ENCODE results near the gene HS3ST2. TPM values are rescaled to one million over a fixed set of nuclear protein-coding genes. Genes with fewer than 3 reads are reported as not detected.

The HS3ST2 gene
- total and polyA plus RNA-seq, 2 experiments from 2014 or later = 0.17 TPM; not detected in 1

DNA sequence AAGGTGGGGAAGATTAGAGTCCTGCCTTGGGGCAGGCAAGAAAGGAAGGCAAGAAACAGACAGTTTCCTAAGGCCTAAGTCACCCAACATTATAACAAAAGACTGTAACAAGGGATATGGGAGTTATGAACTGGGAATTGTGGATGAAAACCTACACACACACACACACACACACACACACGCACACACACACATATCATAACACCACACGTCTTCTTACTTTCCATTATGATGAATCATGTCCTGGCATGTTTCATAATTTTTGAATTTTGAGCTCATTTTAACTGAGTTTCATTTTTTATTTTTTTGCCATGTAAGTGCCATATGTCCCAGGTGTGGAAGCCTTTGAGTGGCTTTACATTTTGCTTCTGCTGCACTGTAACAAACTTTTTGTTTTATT is 29.9 kb downstream of the HS3ST2 start:
- Histone ChIP-seq H3K4me2 (no peak overlapping the region), H3K4me1 (ENCODE audit: insufficient read depth) (no peaks in the 10 kb centered on the region), H3K9me3 (ENCODE audit: low read depth) (no peaks in the 10 kb centered on the region), H3K27ac (no peak overlapping the region), H3K27me3 (peaks cover 3% of the 10 kb centered on the region), H3K79me2 (no peaks in the 10 kb centered on the region), H3K4me3 (no peak overlapping the region), H4K20me1 (ENCODE audit: insufficient read depth, poor library complexity, severe bottlenecking) (no peaks in the 10 kb centered on the region), H3K9me2 (replicated peaks; ENCODE audit: insufficient read depth) (no peaks in the 10 kb centered on the region), H3K36me3 (replicated peaks; ENCODE audit: insufficient read depth, low read depth) (no peaks in the 10 kb centered on the region), H2AFZ (no peak overlapping the region)
- 70% methylated on average over 2 of the region's 2 CpGs for WGBS (ENCODE audit: low lambda C conversion rate, missing lambda C conversion rate)
- no peak for DNase-seq (ENCODE audit: low spot score)
- TF ChIP-seq EZH2phosphoT487 (IDR thresholded peaks at IDR 0.05; ENCODE audit: low read depth, severe bottlenecking, unreplicated experiment) = no peak
- TF ChIP-seq, protein P1, sequence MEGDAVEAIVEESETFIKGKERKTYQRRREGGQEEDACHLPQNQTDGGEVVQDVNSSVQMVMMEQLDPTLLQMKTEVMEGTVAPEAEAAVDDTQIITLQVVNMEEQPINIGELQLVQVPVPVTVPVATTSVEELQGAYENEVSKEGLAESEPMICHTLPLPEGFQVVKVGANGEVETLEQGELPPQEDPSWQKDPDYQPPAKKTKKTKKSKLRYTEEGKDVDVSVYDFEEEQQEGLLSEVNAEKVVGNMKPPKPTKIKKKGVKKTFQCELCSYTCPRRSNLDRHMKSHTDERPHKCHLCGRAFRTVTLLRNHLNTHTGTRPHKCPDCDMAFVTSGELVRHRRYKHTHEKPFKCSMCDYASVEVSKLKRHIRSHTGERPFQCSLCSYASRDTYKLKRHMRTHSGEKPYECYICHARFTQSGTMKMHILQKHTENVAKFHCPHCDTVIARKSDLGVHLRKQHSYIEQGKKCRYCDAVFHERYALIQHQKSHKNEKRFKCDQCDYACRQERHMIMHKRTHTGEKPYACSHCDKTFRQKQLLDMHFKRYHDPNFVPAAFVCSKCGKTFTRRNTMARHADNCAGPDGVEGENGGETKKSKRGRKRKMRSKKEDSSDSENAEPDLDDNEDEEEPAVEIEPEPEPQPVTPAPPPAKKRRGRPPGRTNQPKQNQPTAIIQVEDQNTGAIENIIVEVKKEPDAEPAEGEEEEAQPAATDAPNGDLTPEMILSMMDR (IDR thresholded peaks at IDR 0.05; ENCODE audit: poor library complexity) = no peak
- TF ChIP-seq EZH2 (IDR thresholded peaks at IDR 0.05; ENCODE audit: borderline replicate concordance) = no peak

DNA sequence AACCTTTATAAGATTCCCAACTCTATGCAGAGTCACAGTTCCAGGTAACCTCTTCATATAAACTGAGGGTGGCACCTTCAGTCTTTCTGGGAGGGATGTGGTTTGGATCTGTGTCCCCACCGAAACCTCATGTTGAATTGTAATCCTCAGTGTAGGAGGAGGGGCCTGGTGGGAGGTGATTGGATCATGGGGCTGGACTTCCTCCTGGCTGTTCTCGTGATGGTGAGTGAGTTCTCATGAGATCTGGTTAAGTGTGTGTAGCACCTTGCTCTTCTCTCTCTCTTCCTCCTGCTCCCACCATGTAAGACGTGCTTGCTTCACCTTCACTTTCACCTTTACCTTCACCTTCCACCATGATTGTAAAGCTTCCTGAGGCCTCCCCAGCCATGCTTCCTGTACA is 30.5 kb downstream of the HS3ST2 start:
- H3K27me3 ChIP-seq = peaks cover 7% of the 10 kb centered on the region
- no peaks in the 10 kb centered on the region for H3K9me3 ChIP-seq (ENCODE audit: low read depth)
- no peak overlapping the region for H3K4me2 ChIP-seq
- no peaks in the 10 kb centered on the region for H3K9me2 ChIP-seq (replicated peaks; ENCODE audit: insufficient read depth)
- no peaks in the 10 kb centered on the region for H3K79me2 ChIP-seq
- no peak overlapping the region for H3K27ac ChIP-seq
- H3K36me3 ChIP-seq (replicated peaks; ENCODE audit: insufficient read depth, low read depth) = no peaks in the 10 kb centered on the region
- 72% methylated on average over 3 of the region's 3 CpGs for WGBS (ENCODE audit: low lambda C conversion rate, missing lambda C conversion rate)
- H3K4me1 ChIP-seq (ENCODE audit: insufficient read depth) = no peaks in the 10 kb centered on the region
- TF ChIP-seq, protein P1 (IDR thresholded peaks at IDR 0.05; ENCODE audit: poor library complexity) = no peak
- TF ChIP-seq EZH2 (IDR thresholded peaks at IDR 0.05; ENCODE audit: borderline replicate concordance) (no peak), EZH2phosphoT487 (IDR thresholded peaks at IDR 0.05; ENCODE audit: low read depth, severe bottlenecking, unreplicated experiment) (no peak)
- H3K4me3 ChIP-seq = no peak overlapping the region
- no peak overlapping the region for H2AFZ ChIP-seq
- no peak for DNase-seq (ENCODE audit: low spot score)
- no peaks in the 10 kb centered on the region for H4K20me1 ChIP-seq (ENCODE audit: insufficient read depth, poor library complexity, severe bottlenecking)

DNA sequence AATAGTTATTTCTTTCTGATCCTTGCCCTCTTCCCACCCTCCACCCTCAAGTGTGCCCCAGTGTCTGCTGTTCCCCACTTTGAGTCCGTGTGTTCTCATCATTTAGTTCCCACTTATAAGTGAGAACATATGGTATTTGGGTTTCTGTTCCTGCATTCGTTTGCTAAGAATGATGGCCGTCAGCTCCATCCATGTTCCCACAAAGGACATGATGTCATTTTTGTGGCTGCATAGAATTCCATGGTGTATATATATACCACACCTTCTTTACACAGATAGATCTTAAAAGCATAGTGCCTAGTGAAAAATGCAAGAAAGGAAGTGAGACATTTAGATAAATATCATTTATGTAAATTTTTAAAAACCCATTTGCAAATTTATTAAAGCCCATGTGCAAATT is 33.1 kb downstream of the HS3ST2 start:
- peaks cover 8% of the 10 kb centered on the region for H3K27me3 ChIP-seq
- TF ChIP-seq EZH2phosphoT487 (IDR thresholded peaks at IDR 0.05; ENCODE audit: low read depth, severe bottlenecking, unreplicated experiment) = no peak
- TF ChIP-seq, protein P1 (IDR thresholded peaks at IDR 0.05; ENCODE audit: poor library complexity) = no peak
- TF ChIP-seq EZH2 (IDR thresholded peaks at IDR 0.05; ENCODE audit: borderline replicate concordance) = no peak
- H3K4me3 ChIP-seq = no peak overlapping the region
- no peak overlapping the region for H3K4me2 ChIP-seq
- no peaks in the 10 kb centered on the region for H3K4me1 ChIP-seq (ENCODE audit: insufficient read depth)
- no peaks in the 10 kb centered on the region for H4K20me1 ChIP-seq (ENCODE audit: insufficient read depth, poor library complexity, severe bottlenecking)
- H3K9me3 ChIP-seq (ENCODE audit: low read depth) = no peaks in the 10 kb centered on the region
- DNase-seq (ENCODE audit: low spot score) = no peak
- H3K27ac ChIP-seq = no peak overlapping the region
- 82% methylated on average over 3 of the region's 3 CpGs for WGBS (ENCODE audit: low lambda C conversion rate, missing lambda C conversion rate)
- H3K9me2 ChIP-seq (replicated peaks; ENCODE audit: insufficient read depth) = no peaks in the 10 kb centered on the region
- no peaks in the 10 kb centered on the region for H3K36me3 ChIP-seq (replicated peaks; ENCODE audit: insufficient read depth, low read depth)
- no peaks in the 10 kb centered on the region for H3K79me2 ChIP-seq
- H2AFZ ChIP-seq = no peak overlapping the region

DNA sequence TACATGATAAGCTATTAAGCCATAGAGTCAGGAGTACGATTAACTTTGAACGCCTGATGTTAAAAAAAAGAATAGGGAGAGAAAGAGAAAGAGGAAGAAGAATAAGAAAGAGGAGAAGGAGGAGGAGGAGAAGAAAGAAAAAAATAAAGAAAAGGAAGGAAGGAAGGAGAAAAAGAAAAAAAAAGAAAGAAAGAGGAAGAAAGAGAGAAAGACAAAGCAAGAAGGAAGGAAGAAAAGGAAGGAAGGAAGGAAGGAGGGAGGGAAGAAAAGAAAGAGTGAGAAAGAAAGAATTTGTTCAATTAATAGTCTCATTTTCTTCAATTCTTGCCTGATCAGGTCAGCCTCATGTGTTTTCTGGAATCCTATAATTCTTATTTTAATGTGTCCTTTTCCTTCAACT is 33.7 kb downstream of the HS3ST2 start:
- no peak for TF ChIP-seq EZH2phosphoT487 (IDR thresholded peaks at IDR 0.05; ENCODE audit: low read depth, severe bottlenecking, unreplicated experiment)
- TF ChIP-seq, protein P1 (IDR thresholded peaks at IDR 0.05; ENCODE audit: poor library complexity) = no peak
- WGBS (ENCODE audit: low lambda C conversion rate, missing lambda C conversion rate) = 97% methylated on average over 2 of the region's 2 CpGs
- H3K36me3 ChIP-seq (replicated peaks; ENCODE audit: insufficient read depth, low read depth) = no peaks in the 10 kb centered on the region

More for the DNA sequence above, 33.7 kb downstream of the HS3ST2 start:
- H3K4me3 ChIP-seq = no peak overlapping the region
- H3K27ac ChIP-seq = no peak overlapping the region
- no peaks in the 10 kb centered on the region for H3K4me1 ChIP-seq (ENCODE audit: insufficient read depth)
- H3K27me3 ChIP-seq = peaks cover 11% of the 10 kb centered on the region
- H3K79me2 ChIP-seq = no peaks in the 10 kb centered on the region
- H3K4me2 ChIP-seq = no peak overlapping the region
- no peaks in the 10 kb centered on the region for H3K9me2 ChIP-seq (replicated peaks; ENCODE audit: insufficient read depth)
- H3K9me3 ChIP-seq (ENCODE audit: low read depth) = no peaks in the 10 kb centered on the region
- DNase-seq (ENCODE audit: low spot score) = no peak
- no peak overlapping the region for H2AFZ ChIP-seq
- no peaks in the 10 kb centered on the region for H4K20me1 ChIP-seq (ENCODE audit: insufficient read depth, poor library complexity, severe bottlenecking)

All from hepatocyte (in vitro differentiated cells).